Measurements from ENCODE around the gene HPCAL4.
A peak's percentile ranks its signal among the peaks of the same experiment; 100 is the strongest.

HPCAL4 gene

GRCh38 chr1:39633422-39633821, 57.8 kb downstream of the HPCAL4 start:
- peaks cover 83 to 91% of the 10 kb centered on the region in 2 experiments for H3K27me3 ChIP-seq (ENCODE audit: control insufficient read depth in 1 of 2, insufficient read depth in 1 of 2, low read length in 2 of 2)
- 98% methylated on average over 3 of the region's 3 CpGs for WGBS
- DNase-seq: no peak
- H3K9ac ChIP-seq (ENCODE audit: low read length): no peak overlapping the region
- no peak overlapping the region for H3K23ac ChIP-seq (ENCODE audit: low read length in 2 of 2)
- no peak overlapping the region for H2BK15ac ChIP-seq (ENCODE audit: low read depth, poor library complexity, severe bottlenecking)
- no peak overlapping the region for H2AFZ ChIP-seq (ENCODE audit: low read depth, low read length)
- H4K91ac ChIP-seq (ENCODE audit: low read length): no peak overlapping the region
- no peak overlapping the region for H3K14ac ChIP-seq (ENCODE audit: low read length in 2 of 2)
- no peak overlapping the region for H4K8ac ChIP-seq (ENCODE audit: low read length)
- H3K4me1 ChIP-seq (ENCODE audit: control insufficient read depth, insufficient read depth, low read depth, low read length): peaks cover 5% of the 10 kb centered on the region
- H3K36me3 ChIP-seq (ENCODE audit: control insufficient read depth in 1 of 2, insufficient read depth in 2 of 2, low read depth in 1 of 2, low read length in 2 of 2): no peaks in the 10 kb centered on the region
- H3K79me1 ChIP-seq (replicated peaks; ENCODE audit: low read length, poor library complexity, severe bottlenecking): no peaks in the 10 kb centered on the region
- H3K18ac ChIP-seq (ENCODE audit: low read depth in 1 of 2, low read length in 2 of 2): no peak overlapping the region
- no peak overlapping the region for H3K4me3 ChIP-seq (ENCODE audit: insufficient read depth in 1 of 2, low read depth in 1 of 2, low read length in 2 of 2)
- no peak overlapping the region for H2BK5ac ChIP-seq (ENCODE audit: low read depth, low read length, poor library complexity, severe bottlenecking)
- H2AK5ac ChIP-seq (ENCODE audit: low read length, severe bottlenecking): no peak overlapping the region
- H2BK12ac ChIP-seq (ENCODE audit: low read length in 2 of 2): no peak overlapping the region
- H3K9me3 ChIP-seq (ENCODE audit: control insufficient read depth, low read length): no peaks in the 10 kb centered on the region
- H3K4me2 ChIP-seq (ENCODE audit: low read length, poor library complexity, severe bottlenecking): no peak overlapping the region
- no peak overlapping the region for H3K4ac ChIP-seq (ENCODE audit: low read depth in 1 of 2, low read length in 2 of 2)
- no peak overlapping the region for H2BK120ac ChIP-seq (ENCODE audit: low read depth, low read length)
- no peak overlapping the region for H3K27ac ChIP-seq (ENCODE audit: low read length, poor library complexity, severe bottlenecking)

- Histone ChIP-seq H4K8ac (ENCODE audit: low read length) (no peak overlapping the region), H3K9ac (ENCODE audit: low read length) (no peak overlapping the region), H3K18ac (ENCODE audit: low read depth in 1 of 2, low read length in 2 of 2) (no peak overlapping the region), H3K23ac (ENCODE audit: low read length in 2 of 2) (no peak overlapping the region), H2BK15ac (ENCODE audit: low read depth, poor library complexity, severe bottlenecking) (no peak overlapping the region), H3K27me3 (ENCODE audit: control insufficient read depth in 1 of 2, insufficient read depth in 1 of 2, low read length in 2 of 2) (peaks cover 77 to 89% of the 10 kb centered on the region in 2 experiments), H2AK5ac (ENCODE audit: low read length, severe bottlenecking) (no peak overlapping the region), H2AFZ (ENCODE audit: low read depth, low read length) (peak overlapping the region; percentile 54), H3K4me2 (ENCODE audit: low read length, poor library complexity, severe bottlenecking) (peak overlapping the region; percentile 32), H3K27ac (ENCODE audit: low read length, poor library complexity, severe bottlenecking) (no peak overlapping the region), H3K9me3 (ENCODE audit: control insufficient read depth, low read length) (no peaks in the 10 kb centered on the region), H2BK120ac (ENCODE audit: low read depth, low read length) (no peak overlapping the region), H3K79me1 (replicated peaks; ENCODE audit: low read length, poor library complexity, severe bottlenecking) (no peaks in the 10 kb centered on the region), H3K36me3 (ENCODE audit: control insufficient read depth in 1 of 2, insufficient read depth in 2 of 2, low read depth in 1 of 2, low read length in 2 of 2) (no peaks in the 10 kb centered on the region), H4K91ac (ENCODE audit: low read length) (no peak overlapping the region), H3K4ac (ENCODE audit: low read depth in 1 of 2, low read length in 2 of 2) (no peak overlapping the region), H3K4me3 (ENCODE audit: insufficient read depth in 1 of 2, low read depth in 1 of 2, low read length in 2 of 2) (no peak overlapping the region), H3K4me1 (ENCODE audit: control insufficient read depth, insufficient read depth, low read depth, low read length) (peaks cover 5% of the 10 kb centered on the region), H2BK12ac (ENCODE audit: low read length in 2 of 2) (peak overlapping the region in 1 of 2 experiments; percentile 35), H2BK5ac (ENCODE audit: low read depth, low read length, poor library complexity, severe bottlenecking) (no peak overlapping the region), H3K14ac (ENCODE audit: low read length in 2 of 2) (no peak overlapping the region)
- 6% methylated on average over 47 of the region's 61 CpGs for WGBS
- DNase-seq: peak; percentile 75
Measured at GRCh38 chr1:39632682-39633417, 58.4 kb downstream of the HPCAL4 start.

GRCh38 chr1:39632323-39632681, 58.9 kb downstream of the HPCAL4 start:
- WGBS: 92% methylated on average over 5 of the region's 5 CpGs
- Histone ChIP-seq H2BK15ac (ENCODE audit: low read depth, poor library complexity, severe bottlenecking) (no peak overlapping the region), H3K14ac (ENCODE audit: low read length in 2 of 2) (no peak overlapping the region), H3K9ac (ENCODE audit: low read length) (no peak overlapping the region), H3K79me1 (replicated peaks; ENCODE audit: low read length, poor library complexity, severe bottlenecking) (no peaks in the 10 kb centered on the region), H2AK5ac (ENCODE audit: low read length, severe bottlenecking) (no peak overlapping the region), H2BK5ac (ENCODE audit: low read depth, low read length, poor library complexity, severe bottlenecking) (no peak overlapping the region), H3K4me3 (ENCODE audit: insufficient read depth in 1 of 2, low read depth in 1 of 2, low read length in 2 of 2) (no peak overlapping the region), H3K4ac (ENCODE audit: low read depth in 1 of 2, low read length in 2 of 2) (no peak overlapping the region), H3K27ac (ENCODE audit: low read length, poor library complexity, severe bottlenecking) (no peak overlapping the region), H2AFZ (ENCODE audit: low read depth, low read length) (no peak overlapping the region), H2BK12ac (ENCODE audit: low read length in 2 of 2) (peak overlapping the region in 1 of 2 experiments; percentile 35), H3K23ac (ENCODE audit: low read length in 2 of 2) (no peak overlapping the region), H3K36me3 (ENCODE audit: control insufficient read depth in 1 of 2, insufficient read depth in 2 of 2, low read depth in 1 of 2, low read length in 2 of 2) (no peaks in the 10 kb centered on the region), H3K4me2 (ENCODE audit: low read length, poor library complexity, severe bottlenecking) (no peak overlapping the region), H4K8ac (ENCODE audit: low read length) (no peak overlapping the region), H2BK120ac (ENCODE audit: low read depth, low read length) (no peak overlapping the region), H3K27me3 (ENCODE audit: control insufficient read depth in 1 of 2, insufficient read depth in 1 of 2, low read length in 2 of 2) (peaks cover 74 to 89% of the 10 kb centered on the region in 2 experiments), H3K4me1 (ENCODE audit: control insufficient read depth, insufficient read depth, low read depth, low read length) (peaks cover 5% of the 10 kb centered on the region), H4K91ac (ENCODE audit: low read length) (no peak overlapping the region), H3K9me3 (ENCODE audit: control insufficient read depth, low read length) (no peaks in the 10 kb centered on the region), H3K18ac (ENCODE audit: low read depth in 1 of 2, low read length in 2 of 2) (no peak overlapping the region)
- no peak for DNase-seq

- Histone ChIP-seq H3K9me3 (ENCODE audit: control insufficient read depth, low read length) (no peaks in the 10 kb centered on the region), H3K4me3 (ENCODE audit: insufficient read depth in 1 of 2, low read depth in 1 of 2, low read length in 2 of 2) (no peak overlapping the region), H4K91ac (ENCODE audit: low read length) (no peak overlapping the region), H3K27ac (ENCODE audit: low read length, poor library complexity, severe bottlenecking) (no peak overlapping the region), H3K4me2 (ENCODE audit: low read length, poor library complexity, severe bottlenecking) (no peak overlapping the region), H3K9ac (ENCODE audit: low read length) (no peak overlapping the region), H3K4me1 (ENCODE audit: control insufficient read depth, insufficient read depth, low read depth, low read length) (peaks cover 5% of the 10 kb centered on the region), H3K4ac (ENCODE audit: low read depth in 1 of 2, low read length in 2 of 2) (no peak overlapping the region), H2BK12ac (ENCODE audit: low read length in 2 of 2) (no peak overlapping the region), H2BK120ac (ENCODE audit: low read depth, low read length) (no peak overlapping the region), H3K79me1 (replicated peaks; ENCODE audit: low read length, poor library complexity, severe bottlenecking) (no peaks in the 10 kb centered on the region), H2BK5ac (ENCODE audit: low read depth, low read length, poor library complexity, severe bottlenecking) (no peak overlapping the region), H3K18ac (ENCODE audit: low read depth in 1 of 2, low read length in 2 of 2) (no peak overlapping the region), H2BK15ac (ENCODE audit: low read depth, poor library complexity, severe bottlenecking) (no peak overlapping the region), H4K8ac (ENCODE audit: low read length) (no peak overlapping the region), H3K36me3 (ENCODE audit: control insufficient read depth in 1 of 2, insufficient read depth in 2 of 2, low read depth in 1 of 2, low read length in 2 of 2) (peaks cover 0 to 2% of the 10 kb centered on the region in 2 experiments), H2AFZ (ENCODE audit: low read depth, low read length) (no peak overlapping the region), H3K23ac (ENCODE audit: low read length in 2 of 2) (no peak overlapping the region), H2AK5ac (ENCODE audit: low read length, severe bottlenecking) (no peak overlapping the region), H3K14ac (ENCODE audit: low read length in 2 of 2) (no peak overlapping the region), H3K27me3 (ENCODE audit: control insufficient read depth in 1 of 2, insufficient read depth in 1 of 2, low read length in 2 of 2) (peaks cover 74 to 89% of the 10 kb centered on the region in 2 experiments)
- DNase-seq: no peak
- WGBS: 85% methylated on average over 15 of the region's 16 CpGs
Measured at GRCh38 chr1:39631361-39632322, 59.6 kb downstream of the HPCAL4 start.
